Ovary (tissue), 9 donors: ENCODE measurements around the gene FAM3D. TPM values are rescaled to one million over a fixed set of nuclear protein-coding genes. Genes with fewer than 3 reads are reported as not detected.

Source experiments
- DNase-seq, 5 donors: peaks; one replicate each; pipeline ENCODE4 v3.0.0-alpha.2; 2019 to 2020
- H3K27ac ChIP-seq, 2 donors: fragments of 200-600 bp; one replicate each; pipeline versions ENCODE4 v1.5.1 to v1.8.0; 2019 to 2022
- H3K27me3 ChIP-seq: fragments of 200-600 bp; one replicate; pipeline ENCODE4 v1.8.0; 2022
- H3K36me3 ChIP-seq: fragments of 200-600 bp; sonication (generic); one replicate; pipeline ENCODE4 v1.5.1; 2019
- H3K4me1 ChIP-seq: one replicate; pipeline ENCODE4 v1.8.1; 2013; ENCODE audit warnings: mild to moderate bottlenecking, moderate library complexity; ENCODE audit not compliant: insufficient read depth
- H3K4me3 ChIP-seq: fragments of 200-600 bp; sonication (generic); one replicate; pipeline ENCODE4 v1.5.1; 2017
- H3K9me3 ChIP-seq, 2 donors: fragments of 200-600 bp in 1 of 2; sonication (generic) in 1 of 2; one replicate each; pipeline versions ENCODE4 v1.5.1 to v1.8.1; 2013 to 2019; ENCODE audit warnings: mild to moderate bottlenecking in 1 of 2, moderate library complexity in 1 of 2
- CTCF ChIP-seq, 3 donors: fragments of 450-650 bp in 2 of 3; fragments of 200-600 bp in 1 of 3; IDR thresholded peaks; one replicate each; pipeline versions ENCODE4 v1.5.1 to v1.8.0; 2016 to 2022; ENCODE audit warnings: antibody characterized with exemption in 3 of 3, mild to moderate bottlenecking in 1 of 3
- EP300 ChIP-seq: sonication (generic); formaldehyde crosslinking; IDR thresholded peaks from one replicate; pipeline ENCODE4 v1.6.1; 2017; ENCODE audit warnings: antibody characterized with exemption
- POLR2A ChIP-seq: fragments of 450-650 bp; IDR thresholded peaks from one replicate; pipeline ENCODE4 v1.6.1; 2017; ENCODE audit warnings: antibody characterized with exemption, mild to moderate bottlenecking, moderate library complexity
- WGBS, 3 donors: extraction: QIAGEN DNeasy Blood & Tissue Kit in 1 of 3; methylation state at CpG; one replicate each; pipeline versions ENCODE4 v1.1.5 to v1.1.7; 2013 to 2017; 5-methylcytosine and 5-hydroxymethylcytosine counted together
- intact Hi-C, 4 donors: fragments of 100-400 bp; cut with DNase I; formaldehyde crosslinking; loops; one replicate each; pipeline versions ENCODE4 v1.11.0 to v1.15.1; 2022 to 2023
- polyA plus RNA-seq, 2 donors: library from polyadenylated mRNA; stranded (reverse); fragments of 200-250 nt in 1 of 2; fragments of 350-450 nt in 1 of 2; fragmentation: Illumina TruSeq in 1 of 2; extraction: RNeasy Lipid Tissue Mini Kit (QIAGEN cat#74804) in 1 of 2; gene quantifications; one replicate each; pipeline ENCODE4 v1.2.3, GENCODE V29; 2013 to 2014
- total RNA-seq, 7 donors: library from RNA; depleted of rRNA in 2 of 7; stranded (reverse); fragments of >200 nt in 2 of 7; fragmentation: NEBNext Ultra II Directional in 3 of 7; extraction: Animal tissue kit (Norgen Biotek cat#: 25700) in 3 of 7; gene quantifications; one replicate each; pipeline versions ENCODE4 v1.1.0 to v1.2.4, GENCODE V29; 2016 to 2023
- donor health status: DM: no; HTN: no; CAD: no; lungs with moderate emphysema.
- donor health status: DM: no; HTN: no; CAD: no.
- donor health status: Bipolar disorder and iron deficiency.
- donor health status: DM: yes; HTN: yes; CAD: no.
- donor health status: DM: no; HTN: no; CAD: no.
- donor health status: DM: yes; HTN: yes; CAD: no.

FAM3D gene
- total and polyA plus RNA-seq, 9 donors = 0.36 to 6.3 TPM; not detected in 7

DNA sequence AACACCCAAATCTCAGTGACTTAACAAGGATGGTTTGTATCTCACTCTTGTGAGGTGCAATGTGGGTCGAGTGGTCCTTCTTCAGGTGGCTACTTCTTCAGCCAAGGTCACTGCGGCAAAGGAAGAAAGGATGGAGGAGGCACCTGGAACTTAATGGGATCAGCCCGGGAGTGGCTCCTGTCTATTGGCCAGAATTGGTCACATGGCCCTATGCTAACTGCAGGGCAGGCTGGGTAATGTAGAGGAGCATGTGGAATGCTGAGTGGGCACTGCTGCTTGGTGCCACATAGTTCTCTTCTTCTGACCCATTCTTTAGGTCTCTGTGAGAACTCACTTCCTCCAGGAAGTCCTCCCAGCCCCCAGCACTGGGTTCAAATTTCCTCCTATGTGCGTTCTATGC lies 20.3 kb upstream of the FAM3D start:
- intact Hi-C loops = no loop called here
- no peak for DNase-seq
- no peaks in the 10 kb centered on the region for H3K36me3 ChIP-seq
- 87 to 92% (median 92%) methylated on average over 4 of the region's 4 CpGs for WGBS, 3 donors
- H3K27me3 ChIP-seq = no peaks in the 10 kb centered on the region
- TF ChIP-seq POLR2A (no peak), EP300 (no peak), CTCF (IDR thresholded peaks at IDR 0.05) (no peak)
- no peaks in the 10 kb centered on the region for H3K4me1 ChIP-seq
- no peak overlapping the region for H3K27ac ChIP-seq
- H3K9me3 ChIP-seq = no peaks in the 10 kb centered on the region
- H3K4me3 ChIP-seq = no peak overlapping the region

DNA sequence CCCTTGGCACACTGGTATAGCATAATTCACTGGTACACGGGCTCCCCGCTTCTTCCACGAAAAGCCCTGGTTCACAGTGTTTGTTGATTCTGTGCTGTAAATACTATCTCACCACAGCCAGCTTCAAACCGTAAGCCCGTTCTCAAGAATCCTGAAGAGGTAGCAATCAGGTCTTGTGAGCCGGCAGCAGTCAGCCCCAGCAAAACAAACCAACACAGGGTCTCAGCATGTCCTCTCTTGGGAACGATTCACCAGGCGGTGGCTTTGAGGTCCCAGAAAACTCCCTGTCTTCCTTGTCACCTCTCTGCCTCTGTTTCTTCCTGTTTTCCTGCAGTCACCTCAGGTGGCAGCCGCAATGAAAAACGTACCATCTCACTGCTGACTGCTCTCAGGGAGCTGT lies 19.1 kb upstream of the FAM3D start:
- no peak overlapping the region for H3K4me3 ChIP-seq
- H3K4me1 ChIP-seq = no peaks in the 10 kb centered on the region
- H3K36me3 ChIP-seq = no peaks in the 10 kb centered on the region
- DNase-seq = no peak
- no peak overlapping the region for H3K27ac ChIP-seq
- TF ChIP-seq CTCF (IDR thresholded peaks at IDR 0.05) = no peak
- TF ChIP-seq POLR2A = no peak
- TF ChIP-seq EP300 = no peak
- intact Hi-C loops = no loop called here
- WGBS, 3 donors = 70 to 76% (median 71%) methylated on average over 10 of the region's 10 CpGs
- H3K27me3 ChIP-seq = no peaks in the 10 kb centered on the region
- H3K9me3 ChIP-seq = no peaks in the 10 kb centered on the region

- H3K9me3 ChIP-seq = no peaks in the 10 kb centered on the region
- H3K36me3 ChIP-seq = no peaks in the 10 kb centered on the region
- no peaks in the 10 kb centered on the region for H3K27me3 ChIP-seq
- no peak overlapping the region for H3K4me3 ChIP-seq
- 83 to 93% (median 90%) methylated on average over 4 of the region's 4 CpGs for WGBS, 3 donors
- no peak for DNase-seq
- no peak overlapping the region for H3K27ac ChIP-seq
- no peaks in the 10 kb centered on the region for H3K4me1 ChIP-seq
- TF ChIP-seq POLR2A (no peak), CTCF (IDR thresholded peaks at IDR 0.05) (no peak), EP300 (no peak)
- intact Hi-C loops = no loop called here
Measured at GRCh38 chr3:58683466-58683865, 16.9 kb upstream of the FAM3D start.

DNA sequence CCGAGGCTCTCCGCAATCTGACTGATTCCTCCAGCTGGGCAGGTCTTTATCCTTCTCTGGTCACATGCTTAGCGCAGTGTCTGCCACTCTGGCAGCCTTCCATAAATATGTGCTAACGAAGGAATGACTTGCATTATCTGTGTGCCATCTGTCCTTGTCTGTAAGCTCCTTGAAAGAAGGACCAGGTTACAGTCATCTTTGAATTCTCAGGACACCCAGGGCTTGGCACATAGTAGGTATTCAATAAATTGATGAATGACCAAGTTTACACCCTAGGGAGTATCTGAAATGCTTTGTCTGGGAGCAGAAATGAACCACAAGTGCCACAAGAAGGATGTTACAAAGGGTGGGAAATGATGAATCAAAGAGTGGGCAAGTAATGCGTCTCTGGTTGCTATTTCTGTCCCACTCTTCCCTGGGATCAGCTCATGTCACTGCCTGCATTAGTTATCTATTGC lies 16.5 kb upstream of the FAM3D start:
- DNase-seq = no peak
- no peaks in the 10 kb centered on the region for H3K27me3 ChIP-seq
- H3K27ac ChIP-seq = no peak overlapping the region
- H3K36me3 ChIP-seq = no peaks in the 10 kb centered on the region
- no peak overlapping the region for H3K4me3 ChIP-seq
- WGBS, 3 donors = 82 to 86% (median 84%) methylated on average over 5 of the region's 5 CpGs
- no peaks in the 10 kb centered on the region for H3K4me1 ChIP-seq
- no peak for TF ChIP-seq EP300
- TF ChIP-seq CTCF (IDR thresholded peaks at IDR 0.05) = no peak
- no peak for TF ChIP-seq POLR2A
- H3K9me3 ChIP-seq = no peaks in the 10 kb centered on the region
- intact Hi-C loops = no loop called here
